ENCODE data around the gene ZNF239.
"Not testable (repeated sequence)": the region's sequence is repeated elsewhere in the genome, so short reads cannot be mapped to it uniquely, and the experiment has no call there.

ZNF239 gene

GRCh38 chr10:43576062-43576461, 1.6 kb upstream of the ZNF239 start:
- no peak for TF ChIP-seq CTCF (IDR thresholded peaks at IDR 0.05; ENCODE audit: extremely low read depth, missing control alignments)
- DNase-seq (ENCODE audit: low spot score), result no peak

GRCh38 chr10:43574906-43575305, 490 bp upstream of the ZNF239 start:
- TF ChIP-seq CTCF (IDR thresholded peaks at IDR 0.05; ENCODE audit: extremely low read depth, missing control alignments), result no peak
- no peak for DNase-seq (ENCODE audit: low spot score)

- TF ChIP-seq CTCF (IDR thresholded peaks at IDR 0.05; ENCODE audit: extremely low read depth, missing control alignments), result no peak
- DNase-seq (ENCODE audit: low spot score), result no peak
Measured at GRCh38 chr10:43573250-43574000, 991 bp downstream of the ZNF239 start.

- no peak for DNase-seq (ENCODE audit: low spot score)
- no peak for TF ChIP-seq CTCF (IDR thresholded peaks at IDR 0.05; ENCODE audit: extremely low read depth, missing control alignments)
Measured at GRCh38 chr10:43570971-43571370, 3.4 kb downstream of the ZNF239 start.

- no peak for TF ChIP-seq CTCF (IDR thresholded peaks at IDR 0.05; ENCODE audit: extremely low read depth, missing control alignments)
Measured at GRCh38 chr10:43569681-43570080, 4.7 kb downstream of the ZNF239 start.

GRCh38 chr10:43557214-43557613, 17.2 kb downstream of the ZNF239 start:
- TF ChIP-seq CTCF (IDR thresholded peaks at IDR 0.05; ENCODE audit: extremely low read depth, missing control alignments), result no peak
- DNase-seq (ENCODE audit: low spot score), result no peak

More at GRCh38 chr10:43569681-43570080, 4.7 kb downstream of the ZNF239 start:
- DNase-seq (ENCODE audit: low spot score), result no peak

GRCh38 chr10:43543746-43544145, 30.7 kb downstream of the ZNF239 start:
- not testable (repeated sequence) for DNase-seq (ENCODE audit: low spot score)
